ENCODE data around the gene MAD1L1. TPM values are rescaled to one million over a fixed set of nuclear protein-coding genes. Genes with fewer than 3 reads are reported as not detected.

Gene MAD1L1
- total and polyA plus RNA-seq, 8 donors, result 12.8 to 469 (median 27.3) TPM

DNA sequence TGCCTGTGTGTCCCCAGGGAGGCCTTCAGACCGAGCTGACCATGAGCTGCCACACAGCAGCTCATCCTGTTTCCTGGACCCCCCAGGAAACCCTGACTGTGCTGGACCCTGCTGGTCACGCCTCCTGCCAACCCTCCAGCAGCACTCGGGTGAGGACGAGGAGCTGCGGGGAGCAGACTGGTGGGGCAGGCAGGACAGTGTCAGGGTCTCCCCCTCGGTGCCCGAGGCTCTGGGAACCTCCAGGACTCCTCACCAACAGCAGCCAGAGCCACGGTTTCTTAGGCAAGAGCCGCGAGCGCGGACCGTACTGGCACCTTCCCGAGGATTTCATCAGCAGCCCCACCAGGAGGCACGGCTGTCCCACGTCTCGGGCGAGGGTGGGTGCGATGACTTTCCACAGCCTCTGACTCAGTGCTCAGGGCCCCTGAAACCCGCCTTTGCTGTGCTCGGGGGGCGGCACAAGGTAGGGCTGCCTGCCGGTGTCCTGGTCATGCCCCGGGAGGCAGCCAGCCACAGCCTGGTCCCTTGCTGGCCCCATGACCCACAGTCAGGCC lies 375.8 kb downstream of the MAD1L1 start:
- Histone ChIP-seq H3K27me3 (no peaks in the 10 kb centered on the region), H3K36me3 (no peaks in the 10 kb centered on the region), H3K4me3 (no peak overlapping the region), H3K4me1 (no peaks in the 10 kb centered on the region), H3K9me3 (no peaks in the 10 kb centered on the region), H3K27ac (no peak overlapping the region)
- 80 to 90% (median 88%) methylated on average over 9 to 24 of the region's 24 CpGs for WGBS, 5 donors
- TF ChIP-seq POLR2AphosphoS5 (IDR thresholded peaks at IDR 0.05) (no peak), POLR2A (IDR thresholded peaks at IDR 0.05) (no peak), EP300 (IDR thresholded peaks at IDR 0.05) (no peak)
- TF ChIP-seq, protein P1, sequence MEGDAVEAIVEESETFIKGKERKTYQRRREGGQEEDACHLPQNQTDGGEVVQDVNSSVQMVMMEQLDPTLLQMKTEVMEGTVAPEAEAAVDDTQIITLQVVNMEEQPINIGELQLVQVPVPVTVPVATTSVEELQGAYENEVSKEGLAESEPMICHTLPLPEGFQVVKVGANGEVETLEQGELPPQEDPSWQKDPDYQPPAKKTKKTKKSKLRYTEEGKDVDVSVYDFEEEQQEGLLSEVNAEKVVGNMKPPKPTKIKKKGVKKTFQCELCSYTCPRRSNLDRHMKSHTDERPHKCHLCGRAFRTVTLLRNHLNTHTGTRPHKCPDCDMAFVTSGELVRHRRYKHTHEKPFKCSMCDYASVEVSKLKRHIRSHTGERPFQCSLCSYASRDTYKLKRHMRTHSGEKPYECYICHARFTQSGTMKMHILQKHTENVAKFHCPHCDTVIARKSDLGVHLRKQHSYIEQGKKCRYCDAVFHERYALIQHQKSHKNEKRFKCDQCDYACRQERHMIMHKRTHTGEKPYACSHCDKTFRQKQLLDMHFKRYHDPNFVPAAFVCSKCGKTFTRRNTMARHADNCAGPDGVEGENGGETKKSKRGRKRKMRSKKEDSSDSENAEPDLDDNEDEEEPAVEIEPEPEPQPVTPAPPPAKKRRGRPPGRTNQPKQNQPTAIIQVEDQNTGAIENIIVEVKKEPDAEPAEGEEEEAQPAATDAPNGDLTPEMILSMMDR (IDR thresholded peaks at IDR 0.05), result no peak
- intact Hi-C loops (cut with DNase I; ENCODE audit: low total_unique reads), result no loop called here
- no peak for DNase-seq

DNA sequence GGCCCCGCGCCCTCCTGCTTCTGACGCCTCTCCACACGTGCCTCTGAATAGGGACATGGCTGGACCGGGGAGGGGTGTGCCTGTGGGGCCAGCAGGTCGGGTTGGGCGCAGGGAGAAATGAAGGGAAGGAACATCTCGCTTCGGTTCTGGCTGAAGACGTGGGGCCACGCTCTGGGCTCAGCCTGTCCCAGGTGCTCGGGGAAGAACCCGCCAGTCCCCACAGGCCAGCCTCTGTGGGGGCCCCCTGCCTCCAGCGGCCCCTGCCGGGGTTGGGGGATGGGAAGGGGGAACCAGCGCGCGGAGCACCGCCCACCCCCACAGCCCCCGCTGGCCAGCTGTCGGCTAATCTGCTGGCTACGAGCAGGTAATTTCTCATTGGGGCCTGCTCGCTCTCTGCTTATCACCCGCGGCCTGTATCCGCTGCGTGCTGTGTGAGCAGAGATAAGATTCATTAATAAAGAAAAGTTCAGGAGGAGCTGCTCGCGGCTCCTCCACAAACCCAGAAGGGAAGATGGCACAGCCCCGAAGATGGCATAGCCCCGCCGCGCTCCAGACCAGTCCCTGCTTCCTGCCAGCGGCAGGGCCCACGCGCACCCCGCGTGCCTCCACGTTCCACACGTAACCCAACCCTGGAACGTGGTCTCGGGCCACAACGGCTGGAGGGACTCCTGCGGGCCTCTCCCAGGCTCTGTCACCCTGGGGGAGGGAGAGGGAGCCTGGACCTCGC lies 376.4 kb downstream of the MAD1L1 start:
- 58 to 80% (median 66%) methylated on average over 26 to 45 of the region's 45 CpGs for WGBS, 5 donors
- Histone ChIP-seq H3K4me1 (no peaks in the 10 kb centered on the region), H3K27ac (no peak overlapping the region), H3K36me3 (no peaks in the 10 kb centered on the region), H3K9me3 (no peaks in the 10 kb centered on the region), H3K4me3 (no peak overlapping the region), H3K27me3 (no peaks in the 10 kb centered on the region)
- intact Hi-C loops (cut with DNase I; ENCODE audit: low total_unique reads), result no loop called here
- peak in 1 of 2 donors; percentile 57 for DNase-seq
- TF ChIP-seq EP300 (IDR thresholded peaks at IDR 0.05), result no peak
- no peak for TF ChIP-seq POLR2A (IDR thresholded peaks at IDR 0.05)
- TF ChIP-seq, protein P1 (IDR thresholded peaks at IDR 0.05), result no peak
- TF ChIP-seq POLR2AphosphoS5 (IDR thresholded peaks at IDR 0.05), result no peak

DNA sequence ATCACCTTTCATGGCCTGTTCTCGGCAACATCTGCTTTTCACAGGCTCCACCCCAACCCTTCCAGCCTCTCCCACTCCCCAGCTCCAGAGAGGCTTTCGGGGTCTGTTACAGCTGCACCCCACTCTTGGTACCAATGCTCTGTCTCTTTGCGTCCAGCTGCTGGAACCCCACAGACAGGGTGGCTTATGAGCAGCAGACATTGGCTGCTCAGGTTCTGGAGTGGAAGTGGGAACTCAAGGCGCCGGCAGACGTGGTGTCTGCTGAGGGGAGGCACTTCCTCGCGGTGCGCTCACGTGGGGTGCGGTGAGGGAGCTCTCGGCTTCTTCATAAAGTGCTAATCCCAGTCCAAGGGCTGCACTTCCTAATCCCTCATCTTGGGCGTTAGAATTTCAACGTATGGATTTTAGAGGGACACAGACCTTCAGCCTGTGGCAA lies 377.0 kb downstream of the MAD1L1 start:
- no peaks in the 10 kb centered on the region for H3K9me3 ChIP-seq
- H3K27me3 ChIP-seq, result no peaks in the 10 kb centered on the region
- no peaks in the 10 kb centered on the region for H3K4me1 ChIP-seq
- no peaks in the 10 kb centered on the region for H3K36me3 ChIP-seq
- WGBS, 5 donors, result 90 to 96% (median 94%) methylated on average over 12 to 14 of the region's 14 CpGs
- TF ChIP-seq POLR2AphosphoS5 (IDR thresholded peaks at IDR 0.05), result no peak
- TF ChIP-seq POLR2A (IDR thresholded peaks at IDR 0.05), result no peak
- TF ChIP-seq, protein P1 (IDR thresholded peaks at IDR 0.05), result no peak
- TF ChIP-seq EP300 (IDR thresholded peaks at IDR 0.05), result no peak
- H3K27ac ChIP-seq, result no peak overlapping the region
- intact Hi-C loops (cut with DNase I; ENCODE audit: low total_unique reads), result no loop called here
- no peak for DNase-seq
- H3K4me3 ChIP-seq, result no peak overlapping the region

DNA sequence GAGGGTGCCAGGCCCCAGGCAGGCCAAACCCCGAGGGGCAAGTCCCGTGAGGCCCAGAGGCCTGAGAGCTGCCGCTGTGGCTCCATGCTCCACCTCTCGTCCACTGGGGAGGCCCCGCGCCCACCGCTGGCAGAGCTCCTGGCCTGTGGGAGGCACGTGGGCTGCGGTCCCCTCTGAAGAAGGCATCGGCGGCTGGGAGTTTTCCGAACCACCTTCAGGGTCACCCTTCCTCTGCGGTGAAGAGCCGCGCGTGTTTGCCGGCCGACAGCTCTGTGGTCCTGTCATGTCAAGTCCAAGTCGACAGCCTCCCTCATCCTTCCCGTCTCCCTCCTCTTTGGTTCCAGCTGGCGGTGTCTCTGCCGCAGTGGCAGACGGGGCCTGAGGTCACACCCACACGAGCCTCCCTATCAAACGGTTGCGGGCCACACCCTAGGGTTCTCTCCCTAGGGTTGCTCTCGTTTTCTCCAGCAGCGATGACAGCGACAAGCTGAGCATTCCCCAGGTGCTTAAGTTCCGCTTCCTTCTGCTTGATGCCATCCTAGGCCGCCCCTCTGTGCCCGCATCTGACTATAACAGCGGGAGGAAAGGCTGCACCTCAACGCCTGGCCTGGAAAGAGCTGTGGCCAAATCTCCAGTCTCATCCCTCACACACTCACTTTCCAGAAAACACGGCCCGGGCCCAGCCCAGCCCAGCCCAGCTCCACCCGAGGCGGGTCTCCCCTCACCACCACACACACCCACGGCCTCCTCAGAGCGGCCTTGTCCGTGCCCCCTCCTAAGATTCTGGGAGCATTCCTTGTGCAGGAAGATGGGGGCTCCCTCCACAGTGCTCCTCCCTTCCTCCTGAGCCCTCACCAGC lies 377.6 kb downstream of the MAD1L1 start:
- H3K27ac ChIP-seq, result no peak overlapping the region
- no peaks in the 10 kb centered on the region for H3K9me3 ChIP-seq
- TF ChIP-seq EP300 (IDR thresholded peaks at IDR 0.05), result no peak
- TF ChIP-seq, protein P1 (IDR thresholded peaks at IDR 0.05), result no peak
- TF ChIP-seq POLR2A (IDR thresholded peaks at IDR 0.05), result no peak
- no peak for TF ChIP-seq POLR2AphosphoS5 (IDR thresholded peaks at IDR 0.05)
- WGBS, 5 donors, result 89 to 92% (median 92%) methylated on average over 36 to 41 of the region's 41 CpGs
- H3K4me1 ChIP-seq, result no peaks in the 10 kb centered on the region
- H3K27me3 ChIP-seq, result no peaks in the 10 kb centered on the region
- no peak for DNase-seq
- no peak overlapping the region for H3K4me3 ChIP-seq
- no peaks in the 10 kb centered on the region for H3K36me3 ChIP-seq
- intact Hi-C loops (cut with DNase I; ENCODE audit: low total_unique reads), result no loop called here
